HepG2 (cell line): ENCODE data around the gene OPA3. TPM values are rescaled to one million over a fixed set of nuclear protein-coding genes. Genes with fewer than 3 reads are reported as not detected.

Experiments
- BORCS8-MEF2B ChIP-seq: sonication (generic); formaldehyde crosslinking; IDR thresholded peaks from 2 replicates; pipeline ENCODE4 v1.8.0; 2022; ENCODE audit warnings: mild to moderate bottlenecking, missing genetic modification reagents
- FOXK1 ChIP-seq: sonication (generic); formaldehyde crosslinking; IDR thresholded peaks from 2 replicates; pipeline ENCODE4 v1.4.0; 2020; ENCODE audit warnings: low read depth, missing genetic modification reagents, borderline replicate concordance
- GABPB1 ChIP-seq: IDR thresholded peaks from 2 replicates; pipeline ENCODE4 v1.6.1; 2016; ENCODE audit warnings: mild to moderate bottlenecking, missing genetic modification reagents, moderate library complexity, missing compliant biosample characterization
- HMGA1 ChIP-seq: sonication (generic); formaldehyde crosslinking; conservative IDR thresholded peaks from 2 replicates; pipeline ENCODE4 v1.4.0; 2020; ENCODE audit warnings: missing genetic modification reagents
- HNF4A ChIP-seq: sonication (generic); formaldehyde crosslinking; IDR thresholded peaks from 2 replicates; pipeline ENCODE4 v1.4.0; 2020; ENCODE audit warnings: missing genetic modification reagents
- IRF1 ChIP-seq: sonication (generic); formaldehyde crosslinking; IDR thresholded peaks from 2 replicates; pipeline ENCODE4 v1.4.0; 2020; ENCODE audit warnings: low read depth, mild to moderate bottlenecking, missing genetic modification reagents
- NR2C2 ChIP-seq: sonication (generic); formaldehyde crosslinking; IDR thresholded peaks from 2 replicates; pipeline ENCODE4 v1.4.0; 2020; ENCODE audit warnings: missing genetic modification reagents, mild to moderate bottlenecking, moderate library complexity, borderline replicate concordance
- TFDP2 ChIP-seq: sonication (generic); formaldehyde crosslinking; IDR thresholded peaks from 2 replicates; pipeline ENCODE4 v1.4.0; 2020; ENCODE audit warnings: missing genetic modification reagents
- ZBTB25 ChIP-seq: IDR thresholded peaks from 2 replicates; pipeline ENCODE4 v1.6.1; 2018; ENCODE audit warnings: missing genetic modification reagents
- ZNF12 ChIP-seq: sonication (generic); formaldehyde crosslinking; IDR thresholded peaks from 2 replicates; pipeline ENCODE4 v1.5.0; 2020; ENCODE audit warnings: missing genetic modification reagents
- ZNF281 ChIP-seq: sonication (generic); formaldehyde crosslinking; IDR thresholded peaks from 2 replicates; pipeline ENCODE4 v1.4.0; 2020; ENCODE audit warnings: missing genetic modification reagents, borderline replicate concordance
- ZNF337 ChIP-seq: sonication (generic); formaldehyde crosslinking; IDR thresholded peaks from 2 replicates; pipeline ENCODE4 v1.5.1; 2020; ENCODE audit warnings: missing genetic modification reagents, low read depth, mild to moderate bottlenecking, borderline replicate concordance
- ZNF564 ChIP-seq: sonication (generic); formaldehyde crosslinking; IDR thresholded peaks from 2 replicates; pipeline ENCODE4 v1.8.1; 2023; ENCODE audit warnings: mild to moderate bottlenecking, missing genetic modification reagents
- ZNF589 ChIP-seq: sonication (generic); formaldehyde crosslinking; conservative IDR thresholded peaks from 2 replicates; pipeline ENCODE4 v1.8.0; 2022; ENCODE audit warnings: mild to moderate bottlenecking, moderate library complexity, missing genetic modification reagents
- ZNF724P ChIP-seq: sonication (generic); formaldehyde crosslinking; IDR thresholded peaks from 2 replicates; pipeline ENCODE4 v1.8.0; 2022; ENCODE audit warnings: missing genetic modification reagents, borderline replicate concordance
- ZNF768 ChIP-seq: sonication (generic); formaldehyde crosslinking; IDR thresholded peaks from 2 replicates; pipeline ENCODE4 v1.4.0; 2020; ENCODE audit warnings: missing genetic modification reagents
- ZNF780A ChIP-seq: sonication (generic); formaldehyde crosslinking; IDR thresholded peaks from 2 replicates; pipeline ENCODE4 v1.8.0; 2022; ENCODE audit warnings: mild to moderate bottlenecking, missing genetic modification reagents, moderate library complexity
- polyA plus RNA-seq, 8 experiments: library from polyadenylated mRNA; depleted of rRNA in 3 of 8; stranded (reverse) in 7 of 8; unstranded in 1 of 8; fragments of >200 nt; fragmentation: Illumina TruSeq in 4 of 8; extraction: Trizol in 4 of 8; gene quantifications; 2 replicates each; pipeline versions ENCODE4 v1.2.1 to v1.2.3, GENCODE V29; 2011 to 2016; ENCODE audit warnings: low read depth in 4 of 8, missing spikeins in 1 of 8, mixed read lengths in 1 of 8; ENCODE audit not compliant: insufficient read depth in 1 of 8
- total RNA-seq, 5 experiments: library from RNA; depleted of rRNA; stranded (reverse); fragments of >200 nt; fragmentation: Illumina TruSeq; extraction: Trizol; gene quantifications; 2 replicates each; pipeline ENCODE4 v1.2.3, GENCODE V29; 2016; ENCODE audit warnings: low read depth in 1 of 5
- TF ChIP-seq, protein P1 (sequence below): sonication (generic); formaldehyde crosslinking; IDR thresholded peaks from 2 replicates; pipeline ENCODE4 v1.9.0; 2021; ENCODE audit warnings: missing genetic modification reagents, borderline replicate concordance

OPA3 gene
- total and polyA plus RNA-seq, 2 of the 13 experiments (the other 11 are each of a cell fraction or from before 2014, with no cell fraction given): 8.3 to 17.7 TPM

DNA sequence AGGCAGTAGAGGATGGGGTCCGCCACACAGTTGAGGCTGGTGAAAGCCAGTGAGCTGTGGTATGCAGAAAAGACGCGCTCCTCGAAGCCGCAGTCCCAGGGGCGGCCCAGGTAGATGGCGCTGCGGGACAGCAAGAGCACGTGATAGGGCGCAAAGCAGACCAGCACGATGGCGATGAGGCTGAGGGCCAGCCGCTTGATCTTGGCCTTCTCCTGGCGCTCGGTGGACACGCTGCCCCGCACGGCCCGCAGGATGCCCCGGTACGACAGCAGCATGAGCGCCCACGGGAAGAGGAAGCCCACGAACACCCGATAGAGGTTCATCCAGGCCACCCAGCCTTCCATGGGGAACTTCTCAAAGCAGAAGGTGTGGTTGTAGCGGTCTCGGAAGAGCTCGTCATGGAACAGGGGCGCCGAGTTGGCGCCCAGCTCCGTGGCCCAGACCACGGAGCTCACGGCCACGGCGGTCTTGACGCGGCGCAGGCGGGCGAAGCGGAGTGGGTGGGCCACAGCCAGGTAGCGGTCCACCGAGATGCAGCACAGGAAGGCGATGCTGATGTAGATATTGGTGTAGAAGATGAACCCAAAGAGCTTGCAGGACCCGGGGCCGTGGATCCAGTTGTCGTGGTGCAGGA is 6.5 kb upstream of the OPA3 start (continued):
- TF ChIP-seq, protein P1, sequence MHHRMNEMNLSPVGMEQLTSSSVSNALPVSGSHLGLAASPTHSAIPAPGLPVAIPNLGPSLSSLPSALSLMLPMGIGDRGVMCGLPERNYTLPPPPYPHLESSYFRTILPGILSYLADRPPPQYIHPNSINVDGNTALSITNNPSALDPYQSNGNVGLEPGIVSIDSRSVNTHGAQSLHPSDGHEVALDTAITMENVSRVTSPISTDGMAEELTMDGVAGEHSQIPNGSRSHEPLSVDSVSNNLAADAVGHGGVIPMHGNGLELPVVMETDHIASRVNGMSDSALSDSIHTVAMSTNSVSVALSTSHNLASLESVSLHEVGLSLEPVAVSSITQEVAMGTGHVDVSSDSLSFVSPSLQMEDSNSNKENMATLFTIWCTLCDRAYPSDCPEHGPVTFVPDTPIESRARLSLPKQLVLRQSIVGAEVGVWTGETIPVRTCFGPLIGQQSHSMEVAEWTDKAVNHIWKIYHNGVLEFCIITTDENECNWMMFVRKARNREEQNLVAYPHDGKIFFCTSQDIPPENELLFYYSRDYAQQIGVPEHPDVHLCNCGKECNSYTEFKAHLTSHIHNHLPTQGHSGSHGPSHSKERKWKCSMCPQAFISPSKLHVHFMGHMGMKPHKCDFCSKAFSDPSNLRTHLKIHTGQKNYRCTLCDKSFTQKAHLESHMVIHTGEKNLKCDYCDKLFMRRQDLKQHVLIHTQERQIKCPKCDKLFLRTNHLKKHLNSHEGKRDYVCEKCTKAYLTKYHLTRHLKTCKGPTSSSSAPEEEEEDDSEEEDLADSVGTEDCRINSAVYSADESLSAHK (CRISPR knock-in tag): no peak
- TF ChIP-seq ZNF12 (CRISPR knock-in tag): peak; percentile 51; the same call in 1 of the 2 replicates
- TF ChIP-seq ZNF564 (CRISPR knock-in tag): 0 out of 2 replicates have a peak, but pooled peaks have one; percentile 65
- TF ChIP-seq ZNF768 (CRISPR knock-in tag): peak; percentile 73; the same call in 1 of the 2 replicates
- TF ChIP-seq ZNF724P (CRISPR knock-in tag): peak; percentile 83; the same call in 1 of the 2 replicates
- TF ChIP-seq ZNF780A (CRISPR knock-in tag): no peak
- no peak for TF ChIP-seq HMGA1 (CRISPR knock-in tag)
- no peak for TF ChIP-seq HNF4A (CRISPR knock-in tag)
- peak; percentile 87 for TF ChIP-seq BORCS8-MEF2B (CRISPR knock-in tag)
- peak; percentile 65; the same call in 1 of the 2 replicates for TF ChIP-seq ZBTB25 (CRISPR knock-in tag)
- TF ChIP-seq FOXK1 (CRISPR knock-in tag): 0 out of 2 replicates have a peak, but pooled peaks have one; percentile 45
- TF ChIP-seq GABPB1 (CRISPR knock-in tag): peak; percentile 70
- TF ChIP-seq ZNF281 (CRISPR knock-in tag): no peak
- TF ChIP-seq IRF1 (CRISPR knock-in tag): no peak
- no peak; the same call in 1 of the 2 replicates for TF ChIP-seq ZNF589 (CRISPR knock-in tag)
- peak; percentile 45; the same call in 1 of the 2 replicates for TF ChIP-seq ZNF337 (CRISPR knock-in tag)
- 0 out of 2 replicates have a peak, but pooled peaks have one; percentile 10 for TF ChIP-seq NR2C2 (CRISPR knock-in tag)
- peak; percentile 93 for TF ChIP-seq TFDP2 (CRISPR knock-in tag)
